GM12878 (cell line): Measurements from ENCODE around the gene MAN2C1. TPM values are rescaled to one million over a fixed set of nuclear protein-coding genes. Genes with fewer than 3 reads are reported as not detected.

Source experiments
- ATAC-seq: fragments of 200-7000 bp; cut with Tn5 transposase; 3 replicates; pipeline ENCODE4 v1.9.1; 2020; ENCODE audit warnings: mild to moderate bottlenecking, moderate library complexity
- BruUV-seq: library from RNA; stranded (reverse); fragments of 400-500 nt; replicated peaks from 2 replicates; lab custom pipeline; 2021; lab: Mats Ljungman, UMichigan
- CTCF ChIA-PET: fragments of 300-600 bp; sonication (Branson Sonifier 250); formaldehyde crosslinking; extraction: SDS; loops from one replicate; lab custom pipeline; 2021; ENCODE audit warnings: inconsistent platforms; lab: Yijun Ruan, JAX
- POLR2A ChIA-PET: fragments of 350-600 bp; formaldehyde crosslinking; extraction: SDS; loops from one replicate; lab custom pipeline; 2021; ENCODE audit warnings: inconsistent platforms; lab: Charles Lee
- RAD21 ChIA-PET: fragments of 300-600 bp; sonication (Branson Sonifier 250); formaldehyde crosslinking; loops from one replicate; lab custom pipeline; 2023; ENCODE audit warnings: antibody characterized with exemption; ENCODE audit not compliant: unreplicated experiment; lab: Charles Lee
- SMC1A ChIA-PET: fragments of 300-600 bp; sonication (Branson Sonifier 250); formaldehyde crosslinking; loops from one replicate; lab custom pipeline; 2023; ENCODE audit not compliant: unreplicated experiment, uncharacterized antibody; lab: Charles Lee
- DNase-seq: peaks from one replicate; pipeline ENCODE4 v3.0.0-alpha.2; 2011; ENCODE audit warnings: low read depth, low spot score
- FAIRE-seq: peaks from 3 replicates; lab custom pipeline; 2011; peaks lifted over from hg19 to GRCh38; lab: Jason Lieb, UNC
- H2AFZ ChIP-seq: 2 replicates; pipeline ENCODE4 v1.6.0; 2011; ENCODE audit warnings: low read depth, low read length, control low read depth; ENCODE audit not compliant: control insufficient read depth
- H3K27ac ChIP-seq: 2 replicates; pipeline ENCODE4 v1.5.1; 2011; ENCODE audit warnings: control low read depth; ENCODE audit not compliant: control insufficient read depth, insufficient read depth
- H3K27me3 ChIP-seq, 2 experiments: replicated peaks in 1 of 2; 2 replicates each; pipeline versions ENCODE4 v1.6.0 to v1.6.1; 2011; ENCODE audit warnings: low read length in 1 of 2; ENCODE audit not compliant: control insufficient read depth in 2 of 2, insufficient read depth in 2 of 2
- H3K36me3 ChIP-seq, 2 experiments: 2 replicates each; pipeline ENCODE4 v1.5.1; 2011; ENCODE audit warnings: low read length in 1 of 2; ENCODE audit not compliant: control insufficient read depth in 2 of 2, insufficient read depth in 2 of 2
- H3K4me1 ChIP-seq: 2 replicates; pipeline ENCODE4 v1.6.1; 2011; ENCODE audit warnings: mild to moderate bottlenecking, low read length, moderate library complexity, mixed read lengths; ENCODE audit not compliant: control insufficient read depth, insufficient read depth
- H3K4me2 ChIP-seq: 2 replicates; pipeline ENCODE4 v1.6.0; 2011; ENCODE audit warnings: control low read depth; ENCODE audit not compliant: control insufficient read depth, insufficient read depth
- H3K4me3 ChIP-seq: fragments of 200-600 bp; sonication (generic); 2 replicates; pipeline ENCODE4 v1.5.1; 2016
- H3K79me2 ChIP-seq: 2 replicates; pipeline ENCODE4 v1.6.0; 2011; ENCODE audit warnings: low read length; ENCODE audit not compliant: control insufficient read depth, insufficient read depth
- H3K9ac ChIP-seq: 2 replicates; pipeline ENCODE4 v1.8.0; 2011; ENCODE audit warnings: low read length, control low read depth, mixed read lengths; ENCODE audit not compliant: control insufficient read depth, insufficient read depth
- H3K9me3 ChIP-seq: replicated peaks from 3 replicates; pipeline ENCODE4 v1.5.1; 2011; ENCODE audit warnings: mild to moderate bottlenecking, low read length; ENCODE audit not compliant: control insufficient read depth, insufficient read depth
- H4K20me1 ChIP-seq: 2 replicates; pipeline ENCODE4 v1.6.0; 2011; ENCODE audit not compliant: control insufficient read depth, insufficient read depth
- CHD1 ChIP-seq: IDR thresholded peaks from 2 replicates; pipeline ENCODE4 v1.6.1; 2012; ENCODE audit warnings: low read depth, low read length, improper control_type of control experiment
- CUX1 ChIP-seq: IDR thresholded peaks from 2 replicates; pipeline ENCODE4 v1.6.1; 2012; ENCODE audit warnings: improper control_type of control experiment, low read depth, low read length; ENCODE audit not compliant: insufficient replicate concordance
- E4F1 ChIP-seq: fragments of 450-650 bp; IDR thresholded peaks from 2 replicates; pipeline ENCODE4 v1.6.1; 2018; ENCODE audit warnings: borderline replicate concordance, mild to moderate bottlenecking; ENCODE audit not compliant: partially characterized antibody
- IKZF2 ChIP-seq, 2 experiments: fragments of 450-650 bp; IDR thresholded peaks; 2 replicates each; pipeline ENCODE4 v1.6.1; 2017; ENCODE audit warnings: mild to moderate bottlenecking in 2 of 2, moderate library complexity in 2 of 2
- MAX ChIP-seq: IDR thresholded peaks from 2 replicates; pipeline ENCODE4 v1.6.1; 2012; ENCODE audit warnings: low read depth, low read length, improper control_type of control experiment
- NFYB ChIP-seq: IDR thresholded peaks from 2 replicates; pipeline ENCODE4 v1.6.1; 2011; ENCODE audit warnings: low read depth, mild to moderate bottlenecking, low read length, improper control_type of control experiment, moderate library complexity; ENCODE audit not compliant: insufficient read depth
- RAD51 ChIP-seq: fragments of 450-650 bp; IDR thresholded peaks from 2 replicates; pipeline ENCODE4 v1.6.1; 2016; ENCODE audit warnings: moderate library complexity, mild to moderate bottlenecking, inconsistent platforms
- STAT1 ChIP-seq: fragments of 450-650 bp; conservative IDR thresholded peaks from 2 replicates; pipeline ENCODE4 v1.6.1; 2014; ENCODE audit warnings: antibody characterized with exemption, mild to moderate bottlenecking
- USF1 ChIP-seq: IDR thresholded peaks from 2 replicates; pipeline ENCODE4 v1.6.1; 2011; ENCODE audit warnings: borderline replicate concordance, low read depth, mild to moderate bottlenecking, moderate library complexity, mixed read lengths, low read length; ENCODE audit not compliant: insufficient read depth; ENCODE audit errors: extremely low read length
- ZNF274 ChIP-seq: IDR thresholded peaks from one replicate; pipeline ENCODE4 v1.8.0; 2011; ENCODE audit not compliant: insufficient read length, insufficient read depth
- WGBS: methylation state at CpG from one replicate; pipeline ENCODE4 v1.1.6; 2016; ENCODE audit warnings: low lambda C conversion rate; ENCODE audit not compliant: insufficient replicate concordance, insufficient coverage; ENCODE audit errors: missing lambda C conversion rate; 5-methylcytosine and 5-hydroxymethylcytosine counted together
- in situ Hi-C: fragments of 300-500 bp; cut with MboI; formaldehyde crosslinking; loops from 9 replicates; pipeline ENCODE4 v1.14.3; 2018; ENCODE audit warnings: mixed read lengths
- intact Hi-C: fragments of 100-400 bp; cut with micrococcal nuclease; formaldehyde crosslinking; loops from one replicate; pipeline ENCODE4 v1.14.2; 2022; ENCODE audit not compliant: unreplicated experiment
- polyA plus RNA-seq, 11 experiments: library from polyadenylated mRNA; depleted of rRNA in 4 of 11; unstranded in 6 of 11; stranded (reverse) in 5 of 11; fragments of >200 nt; fragmentation: Nextera tagmentation in 4 of 11; fragmentation: Illumina TruSeq in 1 of 11; extraction: Ambion mirVana in 4 of 11; extraction: Trizol in 1 of 11; gene quantifications; 1 replicate in 1 of 11; 2 replicates in 10 of 11; pipeline versions ENCODE4 v1.2.1 to v1.2.3, GENCODE V29; 2011 to 2016; ENCODE audit warnings: inconsistent platforms in 2 of 11, missing spikeins in 2 of 11, low read depth in 1 of 11
- total RNA-seq, 4 experiments: library from RNA; depleted of rRNA in 3 of 4; stranded (reverse); fragments of >200 nt in 3 of 4; fragmentation: Illumina TruSeq in 1 of 4; extraction: Trizol in 1 of 4; gene quantifications; 2 replicates each; pipeline versions ENCODE4 v1.2.1 to v1.2.3, GENCODE V29; 2013 to 2021

The MAN2C1 gene
- total and polyA plus RNA-seq, 10 of the 15 experiments (the other 5 are each of a cell fraction or from before 2014, with no cell fraction given): 1.4 to 111 (median 42.2) TPM

GRCh38 chr15:75367406-75367912 is 948 bp downstream of the MAN2C1 start:
- 19% methylated on average over 7 of the region's 7 CpGs for WGBS
- H3K27me3 ChIP-seq: no peaks in the 10 kb centered on the region
- H2AFZ ChIP-seq: peak overlapping the region; percentile 31
- peaks cover 6 to 19% of the 10 kb centered on the region in 2 experiments for H3K36me3 ChIP-seq
- ChIA-PET RAD21 (interaction anchor here (0.7 to 4.2 kb wide), 29 partner anchors 25 to 435 kb away, joined by 3 to 113 read pairs (median 4); partner anchors contain the start of genes IMP3, PTPN9, SIN3A and SNUPN), POLR2A (interaction anchor here (0.5 to 3.2 kb wide), 18 partner anchors 13 to 344 kb away, joined by 3 to 43 read pairs (median 6); partner anchors contain the start of genes COMMD4, IMP3, PPCDC and SIN3A), CTCF (interaction anchor here (0.6 to 4.9 kb wide), 51 partner anchors 9 to 437 kb away, joined by 3 to 86 read pairs (median 6); partner anchors contain the start of genes COMMD4, IMP3, PTPN9 and SIN3A), SMC1A (interaction anchor here (0.7 to 3.1 kb wide), 27 partner anchors 11 to 596 kb away, joined by 3 to 24 read pairs (median 5); partner anchors contain the start of genes IMP3 and SIN3A)
- H3K4me3 ChIP-seq: peak overlapping the region; percentile 75
- in situ Hi-C loops: no loop called here
- peak overlapping the region; percentile 78 for H3K4me2 ChIP-seq
- no peak for ATAC-seq
- no peaks in the 10 kb centered on the region for H4K20me1 ChIP-seq
- no peak for FAIRE-seq
- DNase-seq: no peak
- no peaks in the 10 kb centered on the region for H3K9me3 ChIP-seq
- H3K27ac ChIP-seq: no peak overlapping the region
- intact Hi-C loops: loop anchor here (1.0 kb wide), 1 partner anchor 316 kb away; no protein-coding TSS in a partner anchor
- peaks cover 8% of the 10 kb centered on the region for H3K79me2 ChIP-seq
- H3K9ac ChIP-seq: peak overlapping the region; percentile 93
- BruUV-seq: no TSS peak
- peaks cover 6% of the 10 kb centered on the region for H3K4me1 ChIP-seq
- no peak for TF ChIP-seq RAD51
- TF ChIP-seq CUX1: no peak
- TF ChIP-seq NFYB: no peak
- 0 out of 4 replicates have a peak, but pooled peaks of 1 of the 2 experiments have one; percentile 8 for TF ChIP-seq IKZF2 (IDR thresholded peaks at IDR 0.05)
- no peak for TF ChIP-seq CHD1
- no peak for TF ChIP-seq MAX
- TF ChIP-seq STAT1: no peak
- TF ChIP-seq E4F1: no peak
- peak; percentile 2 for TF ChIP-seq USF1
- no peak for TF ChIP-seq ZNF274
